GM23338 (cell line): ENCODE measurements around the gene GALNT13.

Source experiments
- TF ChIP-seq, protein P1 (sequence below), 2 experiments: fragments of 200-600 bp in 1 of 2; sonication (generic) in 1 of 2; conservative IDR thresholded peaks; 2 replicates each; pipeline versions ENCODE4 v1.5.1 to v1.6.1; 2016 to 2017; ENCODE audit warnings: antibody characterized with exemption in 2 of 2, low read depth in 2 of 2, mild to moderate bottlenecking in 2 of 2, moderate library complexity in 1 of 2
- TF ChIP-seq, protein P2 (sequence below): IDR thresholded peaks from 2 replicates; pipeline ENCODE4 v1.6.1; 2016; ENCODE audit warnings: antibody characterized with exemption

DNA sequence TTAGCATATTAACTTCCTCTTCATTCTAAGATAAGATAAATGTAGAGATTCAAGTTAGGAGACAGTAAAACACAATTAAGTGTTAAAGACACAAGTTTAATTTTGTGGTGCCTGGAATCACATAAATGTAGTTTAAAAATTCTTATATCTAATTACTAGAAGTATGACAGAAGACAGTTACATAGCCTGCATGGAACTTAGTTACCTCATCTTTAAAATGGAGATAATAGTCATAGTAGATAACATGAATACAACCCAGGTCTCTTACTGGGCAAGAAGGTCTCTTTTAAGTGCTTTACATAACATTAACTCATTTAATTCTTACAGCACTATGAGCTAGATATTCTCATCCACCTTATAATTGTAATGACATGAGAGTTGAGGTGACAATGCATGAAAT, 15.1 kb downstream of the GALNT13 start:
- TF ChIP-seq, protein P1, sequence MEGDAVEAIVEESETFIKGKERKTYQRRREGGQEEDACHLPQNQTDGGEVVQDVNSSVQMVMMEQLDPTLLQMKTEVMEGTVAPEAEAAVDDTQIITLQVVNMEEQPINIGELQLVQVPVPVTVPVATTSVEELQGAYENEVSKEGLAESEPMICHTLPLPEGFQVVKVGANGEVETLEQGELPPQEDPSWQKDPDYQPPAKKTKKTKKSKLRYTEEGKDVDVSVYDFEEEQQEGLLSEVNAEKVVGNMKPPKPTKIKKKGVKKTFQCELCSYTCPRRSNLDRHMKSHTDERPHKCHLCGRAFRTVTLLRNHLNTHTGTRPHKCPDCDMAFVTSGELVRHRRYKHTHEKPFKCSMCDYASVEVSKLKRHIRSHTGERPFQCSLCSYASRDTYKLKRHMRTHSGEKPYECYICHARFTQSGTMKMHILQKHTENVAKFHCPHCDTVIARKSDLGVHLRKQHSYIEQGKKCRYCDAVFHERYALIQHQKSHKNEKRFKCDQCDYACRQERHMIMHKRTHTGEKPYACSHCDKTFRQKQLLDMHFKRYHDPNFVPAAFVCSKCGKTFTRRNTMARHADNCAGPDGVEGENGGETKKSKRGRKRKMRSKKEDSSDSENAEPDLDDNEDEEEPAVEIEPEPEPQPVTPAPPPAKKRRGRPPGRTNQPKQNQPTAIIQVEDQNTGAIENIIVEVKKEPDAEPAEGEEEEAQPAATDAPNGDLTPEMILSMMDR (conservative IDR thresholded peaks at IDR 0.05; ENCODE audit: low read depth in 2 of 2), result no peak
- TF ChIP-seq, protein P2, sequence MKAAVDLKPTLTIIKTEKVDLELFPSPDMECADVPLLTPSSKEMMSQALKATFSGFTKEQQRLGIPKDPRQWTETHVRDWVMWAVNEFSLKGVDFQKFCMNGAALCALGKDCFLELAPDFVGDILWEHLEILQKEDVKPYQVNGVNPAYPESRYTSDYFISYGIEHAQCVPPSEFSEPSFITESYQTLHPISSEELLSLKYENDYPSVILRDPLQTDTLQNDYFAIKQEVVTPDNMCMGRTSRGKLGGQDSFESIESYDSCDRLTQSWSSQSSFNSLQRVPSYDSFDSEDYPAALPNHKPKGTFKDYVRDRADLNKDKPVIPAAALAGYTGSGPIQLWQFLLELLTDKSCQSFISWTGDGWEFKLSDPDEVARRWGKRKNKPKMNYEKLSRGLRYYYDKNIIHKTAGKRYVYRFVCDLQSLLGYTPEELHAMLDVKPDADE, result no peak
